GM12872 (cell line): ENCODE data around the gene PLAAT4.

ENCODE experiments used
- CTCF ChIP-seq: IDR thresholded peaks from 3 replicates; pipeline ENCODE4 v1.5.1; 2011; ENCODE audit warnings: low read depth, mild to moderate bottlenecking, low read length, moderate library complexity; ENCODE audit not compliant: insufficient read depth

PLAAT4 gene

GRCh38 chr11:63527667-63528066, 8.9 kb upstream of the PLAAT4 start:
- no peak for TF ChIP-seq CTCF

GRCh38 chr11:63530021-63530420, 6.6 kb upstream of the PLAAT4 start:
- TF ChIP-seq CTCF, result no peak

GRCh38 chr11:63532117-63532516, 4.5 kb upstream of the PLAAT4 start:
- TF ChIP-seq CTCF, result no peak

GRCh38 chr11:63532799-63533475, 3.7 kb upstream of the PLAAT4 start:
- no peak for TF ChIP-seq CTCF

GRCh38 chr11:63534076-63534475, 2.5 kb upstream of the PLAAT4 start:
- TF ChIP-seq CTCF, result no peak

GRCh38 chr11:63534895-63535461, 1.6 kb upstream of the PLAAT4 start:
- no peak for TF ChIP-seq CTCF

GRCh38 chr11:63535734-63536133, 874 bp upstream of the PLAAT4 start:
- TF ChIP-seq CTCF, result no peak
